Activated CD4-positive, CD25-positive, alpha-beta regulatory T cell treated with anti-CD3 and anti-CD28 coated beads, Interleukin-2, amount 50 U/mL, for 16 hours (primary cell): ENCODE results near the gene SLX4.

Experiments
- DNase-seq: peaks from one replicate; pipeline ENCODE4 v3.0.0-alpha.2; 2020; ENCODE audit warnings: low read depth, low spot score

Gene SLX4

DNA sequence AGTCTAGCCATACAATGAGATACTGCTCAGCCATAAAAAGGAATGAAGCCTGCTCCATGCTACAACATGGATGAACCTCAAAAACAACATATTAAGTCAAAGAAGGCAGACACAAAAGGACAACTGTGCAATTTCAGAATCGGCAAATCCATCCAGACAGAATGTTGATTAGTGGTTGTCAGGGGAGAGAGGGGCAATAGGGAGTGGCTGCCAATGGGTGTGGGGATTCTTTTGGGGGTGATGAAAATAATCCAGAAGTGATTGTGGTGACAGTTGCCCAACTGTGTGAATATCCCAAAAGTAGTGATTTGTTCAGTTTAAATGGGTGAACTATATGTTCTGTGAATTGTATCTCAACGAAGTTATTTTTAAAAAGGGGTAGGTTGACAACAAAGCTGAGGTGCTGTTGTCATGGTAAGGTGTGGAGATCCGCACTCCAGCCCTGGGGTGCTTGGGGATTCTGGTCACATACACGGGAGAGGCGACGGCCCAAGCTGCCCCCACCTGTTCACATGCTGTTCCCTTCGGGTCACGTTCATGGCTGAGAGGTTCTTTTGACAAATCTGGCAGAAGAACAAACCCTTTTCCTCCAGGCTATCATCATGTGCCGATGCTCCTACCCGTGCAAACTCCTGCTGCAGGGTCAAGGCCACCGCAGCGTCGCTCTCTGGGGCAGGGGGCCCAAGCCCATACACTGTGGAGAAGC is 9.6 kb downstream of the SLX4 start:
- no peak for DNase-seq

DNA sequence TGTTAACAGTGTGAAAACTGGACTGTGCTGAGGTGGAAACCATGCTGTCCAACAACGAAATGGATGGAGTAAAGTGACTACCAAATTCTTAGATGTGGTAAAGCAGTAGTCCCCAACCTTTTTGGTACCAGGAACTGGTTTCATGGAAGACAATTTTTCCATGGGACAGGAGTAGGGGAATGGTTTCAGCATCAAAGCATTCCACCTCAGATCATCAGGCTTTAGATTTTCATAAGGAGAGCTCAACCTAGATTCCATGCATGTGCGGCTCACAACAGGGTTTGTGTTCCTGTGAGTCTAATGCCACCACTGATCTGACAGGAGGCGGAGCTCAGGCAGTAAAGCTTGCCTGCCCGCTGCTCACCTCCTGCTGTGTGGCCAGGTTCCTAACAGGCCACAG is 11.5 kb downstream of the SLX4 start:
- DNase-seq = no peak

DNA sequence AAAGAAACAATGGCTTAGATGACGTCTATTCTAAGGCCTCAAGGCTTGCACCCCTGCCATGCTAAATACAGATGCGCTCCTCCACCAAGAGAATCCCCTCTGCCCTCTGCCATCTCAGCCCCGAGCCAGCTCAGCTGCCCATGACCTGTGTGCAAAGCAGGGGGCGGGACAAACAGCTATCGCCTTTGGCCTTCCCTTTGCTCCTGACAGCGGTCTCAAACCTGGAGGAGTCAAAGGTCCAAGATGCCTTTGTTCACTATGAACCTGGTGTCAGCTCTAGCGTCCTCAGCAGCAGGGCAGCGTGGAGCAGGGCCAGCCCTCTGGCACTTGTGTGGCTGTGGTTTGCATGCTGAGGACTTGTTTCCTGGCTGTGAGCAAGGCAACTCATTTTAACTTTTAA is 12.3 kb downstream of the SLX4 start:
- DNase-seq = no peak

DNA sequence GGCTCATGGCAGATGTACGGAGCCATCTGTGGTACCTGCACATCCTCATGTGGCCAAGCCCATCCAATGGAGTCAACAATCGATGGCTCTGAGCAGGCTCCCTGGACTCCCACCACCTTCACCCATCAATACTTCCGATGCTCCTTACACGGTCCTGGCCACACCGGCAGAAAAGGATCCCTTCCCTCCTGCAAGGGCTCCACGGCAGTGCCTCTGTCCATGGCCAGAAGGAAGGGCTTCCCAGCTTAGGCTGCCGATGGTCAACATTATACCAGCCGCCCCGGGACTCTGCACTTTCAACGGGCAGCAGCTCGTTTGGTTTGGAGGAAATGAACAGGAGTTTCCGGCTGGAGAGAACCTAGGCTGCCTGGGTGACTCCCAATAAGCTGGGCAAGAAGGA is 13.2 kb downstream of the SLX4 start:
- DNase-seq = no peak

DNA sequence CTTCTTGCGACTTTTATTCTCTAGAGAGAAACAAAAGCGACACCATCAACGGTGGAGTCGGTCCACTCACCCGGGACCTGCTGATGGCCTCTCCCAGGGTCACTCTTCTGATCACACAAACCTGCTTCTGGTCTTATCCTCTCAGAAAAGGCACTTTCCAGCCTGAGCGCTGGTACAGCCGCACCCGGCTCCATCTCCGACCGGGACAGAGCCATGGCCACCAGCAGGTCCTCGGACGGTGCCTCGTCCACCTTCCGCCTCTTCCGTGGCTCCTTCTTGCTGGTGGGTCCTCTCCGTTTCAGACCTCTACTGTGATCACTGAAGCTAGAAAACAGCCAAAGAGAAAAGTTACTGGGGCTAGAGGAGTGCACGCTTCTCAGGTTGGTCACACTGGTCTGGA is 13.7 kb downstream of the SLX4 start:
- no peak for DNase-seq

DNA sequence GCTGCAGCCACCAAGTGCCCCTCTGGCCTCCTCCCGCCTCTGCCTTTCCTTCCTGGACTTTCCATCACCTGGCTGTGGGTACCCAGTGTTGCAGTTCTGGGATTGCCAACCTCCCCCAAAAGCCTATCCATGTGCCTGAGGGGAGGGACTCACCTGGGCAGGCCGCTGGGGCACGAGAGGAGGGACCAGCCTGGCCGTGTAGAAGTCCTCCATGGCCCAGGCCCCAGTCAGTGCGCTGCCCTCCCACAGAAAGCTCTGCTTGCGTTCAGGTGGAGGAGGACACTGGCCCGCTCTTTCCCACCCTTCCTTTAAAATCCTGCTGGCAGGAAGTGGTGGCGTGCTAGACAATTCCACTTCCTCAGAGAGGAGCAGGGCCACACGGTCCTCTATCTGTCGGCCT is 14.2 kb downstream of the SLX4 start:
- DNase-seq = no peak

DNA sequence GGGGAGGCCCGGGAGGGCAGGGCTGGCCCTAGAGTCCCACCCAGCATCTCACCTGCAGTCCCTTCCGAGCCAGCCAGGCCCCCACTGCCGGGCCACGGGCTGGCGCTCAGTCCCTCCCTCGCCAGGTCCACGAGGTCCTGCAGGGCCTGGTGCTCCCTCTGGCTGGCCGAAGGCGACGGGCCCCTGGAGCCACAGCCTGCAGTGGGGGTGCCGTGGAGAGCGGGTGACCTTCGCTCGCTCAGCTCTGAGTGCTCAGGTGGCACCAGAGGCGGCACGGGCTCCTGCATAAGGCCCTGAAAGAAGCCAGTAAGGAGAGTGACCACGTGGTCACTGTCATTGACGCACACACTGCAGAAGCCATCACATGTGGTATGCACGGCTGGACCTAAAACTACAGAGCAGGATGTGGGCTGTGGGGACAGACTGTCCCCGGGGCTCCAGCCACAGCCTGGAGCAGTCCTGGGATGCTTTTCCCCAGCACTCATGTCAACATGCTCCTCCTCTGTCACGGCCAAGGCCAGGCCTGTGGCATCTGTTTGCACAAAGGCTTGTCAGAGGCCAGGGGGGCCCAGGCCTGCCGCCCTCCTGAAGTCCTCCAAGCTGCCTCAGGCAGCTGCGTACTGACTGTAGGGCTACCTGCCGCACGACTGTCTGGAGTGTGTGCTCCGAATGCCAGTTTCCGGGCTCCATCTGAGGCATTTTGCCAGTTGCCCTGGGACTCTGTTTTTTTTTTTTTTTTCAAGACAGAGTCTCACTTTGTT is 15.1 kb downstream of the SLX4 start:
- no peak for DNase-seq

DNA sequence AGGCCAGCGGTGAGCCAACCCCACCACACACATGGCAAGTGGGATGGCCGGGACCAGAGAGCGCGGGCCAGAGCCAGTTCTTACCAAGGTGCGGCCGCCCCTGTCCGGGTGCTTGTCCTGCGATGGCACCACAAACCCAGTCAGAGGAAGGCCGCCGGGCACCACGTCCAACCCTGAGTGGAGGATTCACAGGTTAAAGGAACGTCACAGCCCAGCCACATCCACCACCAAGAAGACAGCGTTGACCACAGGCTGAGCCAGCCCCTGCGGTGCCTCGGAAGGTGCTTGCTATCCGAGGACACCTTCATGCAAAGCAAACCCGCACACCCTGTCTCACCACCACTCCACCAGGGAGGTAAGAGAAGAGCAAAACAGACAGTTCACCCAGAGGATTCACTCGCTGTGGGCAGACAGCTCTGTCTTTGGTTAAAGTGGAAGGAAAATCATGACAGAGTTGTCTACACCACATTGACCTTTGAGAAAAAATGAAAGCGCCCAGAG is 15.8 kb downstream of the SLX4 start:
- no peak for DNase-seq

DNA sequence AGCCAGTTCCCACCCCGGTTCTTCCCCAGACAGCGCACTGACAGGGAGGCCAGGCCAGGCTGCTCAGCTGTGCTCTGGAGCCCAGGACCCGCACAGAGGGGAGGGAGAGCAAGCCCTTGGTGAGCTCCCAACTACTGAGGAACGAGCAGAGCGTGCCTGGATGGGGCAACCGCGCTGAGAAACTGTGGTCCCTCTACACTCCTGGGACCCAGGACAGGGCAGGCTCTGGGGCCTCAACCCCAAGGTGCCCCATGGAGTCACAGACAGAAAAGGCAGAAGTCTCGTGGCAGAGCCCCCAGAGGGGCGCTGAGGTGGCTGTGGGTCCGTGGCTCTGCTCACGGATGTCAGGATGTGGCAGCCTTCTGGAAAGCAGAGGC is 16.3 kb downstream of the SLX4 start:
- no peak for DNase-seq

DNA sequence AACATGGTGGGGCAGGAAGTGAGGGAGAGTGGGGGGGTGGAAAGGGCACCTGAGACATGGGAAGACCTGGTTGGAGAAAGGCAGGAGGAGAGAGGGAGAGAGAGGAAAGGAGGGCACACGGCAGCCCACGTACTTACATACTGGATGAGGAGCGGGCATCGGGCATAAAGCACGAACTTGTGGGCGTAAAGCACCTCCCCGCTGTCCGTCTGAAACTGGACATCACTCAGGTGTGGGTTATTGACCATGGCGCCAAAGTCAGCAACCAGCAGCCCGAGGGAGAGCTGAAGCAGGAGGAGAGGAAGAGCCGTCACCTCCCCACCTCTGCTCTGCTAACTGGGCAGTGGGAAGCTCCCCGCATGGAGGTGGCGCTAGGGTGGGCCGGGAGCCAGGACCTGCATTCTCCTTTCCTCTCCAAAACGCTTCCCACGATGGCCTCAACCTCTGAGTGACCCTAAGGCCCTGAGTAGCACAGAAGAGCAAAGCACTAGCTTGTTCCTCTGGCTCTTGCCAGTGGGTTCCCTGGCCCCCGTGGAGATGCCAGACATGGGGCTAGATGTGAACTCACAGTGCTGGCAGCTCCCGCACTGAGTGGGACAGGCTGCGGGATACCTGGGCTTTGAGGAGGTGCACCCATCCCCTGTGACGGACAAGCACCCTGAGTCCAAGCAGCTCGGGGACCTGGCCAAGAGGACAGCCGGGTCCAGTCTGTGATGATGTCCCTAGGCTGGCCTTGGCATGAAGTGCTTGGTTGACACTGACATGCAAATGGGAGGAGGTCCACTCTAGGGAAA is 16.9 kb downstream of the SLX4 start:
- DNase-seq = no peak

DNA sequence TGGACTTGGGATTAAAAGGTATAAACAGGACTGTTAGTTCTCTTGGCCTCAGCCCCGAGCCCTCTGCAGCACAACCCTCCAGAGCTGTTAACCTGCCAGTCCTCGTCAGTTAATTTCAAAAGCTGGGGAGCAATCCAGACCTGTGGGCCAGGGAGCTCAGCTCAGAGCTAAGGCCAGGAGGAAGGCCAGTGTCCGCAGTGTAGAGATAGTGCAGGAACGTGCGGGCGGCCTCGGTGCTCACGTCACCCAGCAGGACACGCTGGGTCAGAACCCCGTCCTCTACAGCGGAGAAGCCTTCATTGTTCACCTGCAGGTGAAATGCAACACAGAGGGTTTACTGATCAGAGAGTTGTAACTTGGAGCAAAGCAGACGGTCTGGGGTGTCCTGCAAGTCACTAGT is 18.8 kb downstream of the SLX4 start:
- no peak for DNase-seq

DNA sequence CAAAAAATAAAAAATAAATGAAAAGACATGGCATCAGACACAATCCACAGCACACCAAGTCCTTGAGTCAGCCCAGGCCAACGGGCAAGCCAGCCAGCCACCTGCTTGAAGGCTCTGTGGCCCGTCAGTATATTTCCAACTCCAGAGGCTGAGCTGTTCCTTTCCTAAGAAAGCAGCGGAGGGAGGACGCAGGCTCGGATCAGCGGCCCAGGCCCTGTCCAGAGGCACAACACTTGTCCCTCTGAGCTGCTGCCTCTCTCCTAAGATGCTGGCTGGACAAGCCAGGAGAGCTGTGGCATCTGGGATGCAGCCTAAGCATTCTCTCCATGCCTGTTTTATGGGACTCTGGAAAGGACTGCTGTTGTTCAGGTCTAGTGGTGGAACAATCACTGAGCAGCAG is 19.4 kb downstream of the SLX4 start:
- DNase-seq = no peak

DNA sequence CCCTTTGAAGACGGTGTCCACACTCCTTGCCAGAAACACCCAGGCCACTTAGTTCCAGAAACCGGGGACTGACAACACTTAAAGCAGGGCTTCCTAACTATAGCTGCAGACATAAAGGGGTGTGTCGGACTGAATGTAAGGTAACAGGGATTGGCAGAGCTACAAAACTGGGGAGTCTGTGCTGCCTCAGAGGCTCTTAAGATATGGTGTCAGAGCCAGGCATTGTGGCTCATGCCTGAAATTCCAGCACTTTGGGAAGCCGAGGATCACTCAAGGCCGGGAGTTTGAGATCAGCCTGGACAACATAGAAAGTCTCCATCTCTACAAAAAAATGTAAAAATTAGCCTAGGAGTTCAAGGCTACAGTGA is 20.0 kb downstream of the SLX4 start:
- DNase-seq = no peak

DNA sequence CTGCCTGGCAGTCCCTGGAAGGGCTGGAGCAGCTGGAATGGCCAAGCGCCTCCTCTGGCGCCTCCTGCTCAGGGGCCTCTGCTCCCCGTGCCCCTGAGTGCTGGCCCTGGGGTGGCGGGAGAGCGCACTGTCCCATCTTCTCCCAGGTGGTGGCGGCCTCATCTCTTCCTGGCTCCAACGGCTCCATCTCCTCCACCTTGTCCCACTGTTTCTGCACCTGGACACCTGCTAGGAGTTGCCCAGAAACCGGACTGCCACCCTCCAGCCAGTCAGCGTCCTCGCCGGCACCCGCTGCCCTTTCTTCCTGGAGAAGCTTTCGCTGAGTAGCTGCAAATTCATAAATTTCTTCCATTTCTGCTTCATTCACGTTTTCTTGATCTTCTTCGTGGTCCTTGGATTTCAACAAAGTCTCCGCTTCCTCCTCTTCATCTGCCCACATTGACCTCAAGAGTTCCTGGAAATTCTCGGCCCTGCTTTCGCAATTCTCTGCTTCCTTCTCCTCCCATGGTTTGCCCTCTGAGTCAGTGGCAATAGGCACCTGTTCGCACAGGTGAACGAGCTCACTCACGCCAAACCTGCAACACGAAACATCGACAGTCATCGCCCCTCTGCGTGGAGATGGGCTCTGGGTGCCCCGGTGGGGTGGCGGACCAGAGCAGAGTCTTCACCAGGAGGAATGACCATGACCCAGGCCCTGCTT is 20.5 kb downstream of the SLX4 start:
- no peak for DNase-seq

DNA sequence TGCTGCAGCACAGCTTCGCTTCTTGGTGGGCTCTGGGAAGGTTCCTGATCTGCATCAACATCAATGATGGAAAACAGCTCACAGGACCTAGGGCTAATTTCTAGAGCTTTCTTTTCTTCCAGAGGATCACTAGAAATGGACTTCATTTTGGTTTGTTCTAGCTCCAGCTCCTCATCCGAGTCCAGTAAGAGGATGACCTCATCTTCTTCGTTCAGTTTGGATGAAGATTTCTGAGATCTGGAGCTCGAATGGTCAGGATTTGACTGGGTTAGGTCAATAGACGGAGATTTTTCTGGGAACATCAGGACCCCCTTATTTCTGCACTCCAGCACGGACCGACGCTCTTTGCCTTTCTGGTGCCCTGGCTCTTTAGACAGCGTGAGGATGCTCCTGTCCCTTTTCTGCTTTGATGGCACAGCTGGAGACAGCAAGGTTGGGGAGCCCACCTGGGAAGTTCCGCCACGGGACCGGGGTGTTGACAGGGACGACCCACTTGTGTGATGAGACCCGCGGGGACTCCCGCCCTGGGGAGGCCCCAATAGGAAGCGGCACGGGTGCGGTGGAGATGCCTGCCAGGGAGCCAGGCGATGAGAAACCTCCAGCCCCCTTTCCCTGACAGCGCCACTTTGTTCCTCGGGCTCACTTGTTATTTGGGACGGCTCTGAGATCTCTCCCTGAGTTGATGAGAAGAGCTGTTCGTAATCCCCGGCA is 21.3 kb downstream of the SLX4 start:
- DNase-seq = no peak

DNA sequence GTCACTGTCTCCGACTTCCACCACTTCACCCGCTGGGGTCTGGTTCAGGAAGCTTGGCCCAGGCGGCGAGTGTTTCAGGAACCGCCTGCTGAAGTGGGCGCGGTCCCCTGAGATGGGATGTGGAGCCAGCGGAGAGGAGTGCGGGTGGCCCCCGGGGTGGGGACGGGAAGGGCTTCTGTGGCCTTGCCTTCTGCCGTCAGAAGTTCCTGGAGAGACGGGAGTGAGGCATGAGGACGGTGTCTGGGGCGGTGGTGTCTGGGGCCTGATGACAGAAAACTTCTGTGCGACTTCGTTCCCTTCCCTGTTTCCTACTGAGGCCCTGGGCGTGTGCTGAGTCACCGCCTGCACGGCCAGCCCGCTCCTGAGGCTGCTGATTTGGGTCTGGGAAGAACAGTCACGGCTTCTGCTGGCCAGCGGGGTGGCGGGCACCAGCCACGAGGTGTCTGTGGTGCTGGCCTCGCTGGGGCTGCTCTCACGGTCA is 21.9 kb downstream of the SLX4 start:
- no peak for DNase-seq

DNA sequence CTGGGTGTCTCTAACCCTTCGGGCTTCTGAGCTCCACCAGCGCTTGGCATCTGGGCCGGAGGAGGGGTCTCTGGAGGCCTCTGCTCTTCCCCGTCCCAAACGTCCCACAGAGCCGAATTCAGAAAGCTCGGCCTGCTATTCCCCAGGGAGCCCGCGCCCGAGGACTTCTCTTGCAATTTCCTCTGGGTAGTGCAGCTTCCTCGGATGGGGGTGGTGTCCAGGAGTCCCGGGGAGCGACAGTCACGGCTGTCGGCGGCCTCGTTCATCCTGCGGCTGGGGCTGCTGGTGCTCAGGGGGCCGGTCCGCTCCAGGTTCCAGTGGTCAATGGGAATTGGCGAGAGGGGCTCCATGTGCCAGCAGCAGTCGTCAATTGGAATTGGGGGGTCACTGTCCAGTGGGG is 22.4 kb downstream of the SLX4 start:
- no peak for DNase-seq

DNA sequence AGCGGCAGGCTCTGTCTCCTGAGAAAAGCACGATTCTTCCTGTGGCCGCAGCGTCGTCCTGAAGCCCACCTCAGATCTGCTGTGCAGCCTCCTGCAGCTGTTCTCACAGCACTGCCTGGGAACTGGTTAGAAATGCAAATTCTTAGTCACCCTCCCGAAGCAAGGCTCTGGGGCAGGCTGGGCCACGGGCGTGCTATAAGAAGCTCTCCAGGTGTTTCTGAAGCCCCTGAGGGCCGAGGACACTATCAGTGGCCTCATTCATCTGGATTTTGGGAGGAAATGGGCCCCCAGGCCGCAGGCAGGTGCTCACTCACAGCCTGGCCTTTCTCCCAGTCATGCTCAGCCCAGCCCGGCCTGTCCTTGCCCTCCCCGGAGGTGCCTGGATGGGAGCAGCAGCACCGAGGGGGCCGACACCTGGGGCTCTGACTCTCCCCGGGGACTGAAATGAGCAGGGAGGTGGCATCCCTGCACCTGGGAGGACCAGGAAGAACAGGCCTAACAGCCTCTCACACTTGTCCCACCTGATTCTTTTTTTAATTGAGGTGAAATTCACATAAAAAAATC is 23.8 kb downstream of the SLX4 start:
- DNase-seq = no peak

DNA sequence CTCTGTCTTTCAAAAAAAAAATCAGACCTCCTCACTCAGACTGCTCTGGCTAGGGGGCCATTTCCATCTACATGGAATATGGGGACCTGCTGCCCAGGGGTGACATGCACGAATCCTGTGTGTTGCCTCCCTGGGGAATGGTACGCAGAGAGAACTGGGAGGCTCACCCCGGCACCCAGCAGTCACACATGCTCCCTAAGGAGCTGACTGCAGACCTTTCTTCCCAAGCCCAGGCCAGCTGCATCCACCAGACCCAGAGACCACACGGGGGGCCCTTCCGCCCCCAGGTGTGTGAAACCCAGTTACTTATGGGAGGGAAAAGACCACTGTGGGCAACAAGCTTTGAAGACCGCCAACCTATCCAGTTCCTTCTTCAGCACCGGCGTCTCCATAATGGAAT is 27.0 kb downstream of the SLX4 start:
- no peak for DNase-seq

DNA sequence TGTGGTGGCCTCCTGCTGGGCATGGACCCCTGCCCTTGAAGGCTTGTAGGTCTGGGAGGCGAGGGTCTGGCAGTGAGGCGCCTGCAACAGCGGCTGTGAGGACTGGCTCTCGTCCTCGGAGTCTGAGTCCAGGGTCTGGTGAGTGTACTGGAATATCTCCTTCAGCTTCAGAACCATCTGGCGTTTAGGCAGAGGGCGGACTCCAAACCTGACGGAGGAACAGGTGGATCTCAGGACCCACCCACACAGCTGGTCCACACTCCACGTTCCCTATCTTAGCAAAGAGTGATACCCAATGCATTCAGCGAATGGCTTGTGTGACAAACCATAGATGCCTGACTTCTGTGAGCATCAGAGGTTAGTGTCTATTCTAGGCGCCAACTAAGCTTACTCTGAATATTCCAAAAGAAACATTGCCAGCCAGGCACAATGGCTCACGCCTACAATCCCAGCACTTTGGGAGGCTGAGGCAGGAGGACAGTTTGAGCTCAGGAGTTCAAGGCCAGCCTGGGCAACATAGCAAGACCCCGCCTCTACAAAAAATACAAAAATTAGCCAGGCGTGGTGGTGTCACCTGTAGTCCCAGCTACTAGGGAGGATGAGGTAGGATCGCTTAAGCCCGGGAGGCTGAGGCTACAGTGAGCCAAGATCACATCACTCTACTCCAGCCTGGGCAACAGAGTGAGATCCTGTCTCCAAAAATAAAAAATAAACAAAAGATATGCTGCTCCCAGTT is 27.9 kb downstream of the SLX4 start:
- DNase-seq = no peak
